Measurements from ENCODE around the gene FOSL2.

Gene FOSL2

DNA sequence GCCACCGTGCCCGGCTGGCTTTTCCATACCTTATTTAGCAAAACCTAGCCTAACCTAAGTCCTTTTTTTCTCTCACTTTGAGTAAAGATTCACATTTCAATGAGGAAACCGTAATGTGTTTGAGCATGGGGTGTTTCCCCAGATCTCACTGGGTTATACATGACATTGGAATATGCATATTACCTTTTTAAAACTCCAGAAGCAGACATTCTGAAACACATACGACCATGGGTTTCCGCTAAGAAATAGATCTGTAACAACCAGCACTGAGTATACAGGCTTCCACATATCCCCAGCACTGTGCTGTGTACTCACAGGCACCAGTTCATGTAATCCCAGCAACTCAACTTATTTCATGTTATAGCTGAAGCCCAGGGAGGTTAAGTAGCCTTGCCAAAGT is 41.0 kb upstream of the FOSL2 start:
- H3K4me3 ChIP-seq (ENCODE audit: low read length) = no peak overlapping the region
- TF ChIP-seq ZNF274 (IDR thresholded peaks at IDR 0.05; ENCODE audit: low read depth, low read length) = no peak

DNA sequence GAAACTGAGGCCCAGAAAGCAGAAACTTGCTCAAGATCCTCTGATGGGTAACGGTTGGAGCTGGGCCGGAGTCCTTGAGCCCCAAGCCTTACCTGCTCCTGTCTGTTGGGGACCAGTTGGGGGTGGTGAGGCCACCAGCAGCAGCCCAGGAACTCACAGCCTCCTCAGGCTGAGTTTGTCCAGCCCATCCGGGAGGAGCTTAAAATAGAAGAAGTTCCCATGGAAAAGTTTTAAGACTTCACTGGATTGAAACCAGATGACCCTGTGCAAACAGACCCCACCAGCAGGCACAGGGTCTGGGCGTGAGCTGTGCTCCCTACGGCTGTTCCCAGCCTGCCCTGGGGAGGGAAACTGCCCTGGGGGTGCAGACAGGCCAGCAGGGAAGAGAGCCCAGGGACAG is 40.6 kb upstream of the FOSL2 start:
- no peak for TF ChIP-seq ZNF274 (IDR thresholded peaks at IDR 0.05; ENCODE audit: low read depth, low read length)
- H3K4me3 ChIP-seq (ENCODE audit: low read length) = no peak overlapping the region

DNA sequence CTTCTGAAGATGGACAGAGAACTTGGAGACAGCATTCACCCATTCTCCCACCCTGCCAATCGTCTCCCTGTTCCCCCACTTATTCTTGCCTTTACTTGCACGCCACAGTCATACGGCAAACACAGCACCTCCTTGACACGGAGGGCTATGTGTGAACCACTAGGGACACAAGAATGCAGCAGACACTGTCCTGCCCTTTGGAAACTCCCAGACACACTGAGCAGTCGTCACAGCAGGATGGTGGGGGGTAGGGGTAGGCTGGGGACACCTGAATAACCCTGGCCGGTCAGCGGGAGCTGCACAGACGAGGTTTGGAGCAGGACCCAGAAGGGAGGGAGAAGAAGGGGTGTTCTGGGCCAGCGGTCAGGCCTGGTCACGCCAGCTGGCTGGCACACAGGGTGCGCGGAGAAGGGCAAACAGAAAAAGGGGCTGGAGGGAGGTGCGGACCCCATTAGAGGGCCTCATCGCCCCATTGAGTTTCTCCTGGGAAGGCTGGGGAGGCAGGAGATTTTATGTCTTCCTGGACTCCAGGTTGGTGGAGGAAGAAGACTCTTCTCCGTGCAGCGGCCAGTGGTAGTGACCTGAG is 40.0 kb upstream of the FOSL2 start:
- no peak overlapping the region for H3K4me3 ChIP-seq (ENCODE audit: low read length)
- no peak for TF ChIP-seq ZNF274 (IDR thresholded peaks at IDR 0.05; ENCODE audit: low read depth, low read length)

DNA sequence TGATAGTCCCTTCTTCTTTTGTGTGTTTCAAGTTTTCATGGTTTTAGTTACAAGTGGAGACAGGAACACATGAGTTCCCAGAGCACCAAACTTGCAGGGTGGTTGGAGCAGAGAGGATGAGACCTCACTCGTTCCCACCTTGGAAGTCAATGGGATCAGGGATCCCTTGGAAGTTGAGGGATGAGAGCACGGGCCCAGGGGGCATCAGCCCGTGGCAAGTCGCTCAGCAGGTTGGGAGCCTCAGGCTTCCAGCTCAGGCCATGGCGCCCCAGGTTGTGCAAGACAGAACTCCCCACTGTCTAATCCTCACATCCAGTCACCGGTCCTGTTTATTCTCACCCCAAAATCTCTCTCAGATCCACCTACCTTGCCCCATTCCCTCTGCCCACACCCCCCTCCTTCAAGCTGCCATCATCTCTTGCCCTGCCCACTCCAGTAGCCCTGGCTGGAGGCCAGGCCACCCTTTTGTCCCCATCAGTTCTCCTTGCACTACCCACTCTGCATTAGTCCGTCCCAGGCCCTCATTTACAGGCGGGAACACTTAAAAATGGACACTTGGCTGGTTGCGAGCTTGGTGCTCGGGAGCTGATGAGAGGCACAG is 37.6 kb upstream of the FOSL2 start:
- TF ChIP-seq ZNF274 (IDR thresholded peaks at IDR 0.05; ENCODE audit: low read depth, low read length) = no peak
- H3K4me3 ChIP-seq (ENCODE audit: low read length) = no peak overlapping the region

- no peak overlapping the region for H3K4me3 ChIP-seq (ENCODE audit: low read length)
Measured at GRCh38 chr2:28355521-28356094, 37.0 kb upstream of the FOSL2 start.

GRCh38 chr2:28356095-28356911 is 36.4 kb upstream of the FOSL2 start:
- TF ChIP-seq ZNF274 (IDR thresholded peaks at IDR 0.05; ENCODE audit: low read depth, low read length) = no peak
- H3K4me3 ChIP-seq (ENCODE audit: low read length) = no peak overlapping the region

More at GRCh38 chr2:28355521-28356094, 37.0 kb upstream of the FOSL2 start:
- no peak for TF ChIP-seq ZNF274 (IDR thresholded peaks at IDR 0.05; ENCODE audit: low read depth, low read length)

DNA sequence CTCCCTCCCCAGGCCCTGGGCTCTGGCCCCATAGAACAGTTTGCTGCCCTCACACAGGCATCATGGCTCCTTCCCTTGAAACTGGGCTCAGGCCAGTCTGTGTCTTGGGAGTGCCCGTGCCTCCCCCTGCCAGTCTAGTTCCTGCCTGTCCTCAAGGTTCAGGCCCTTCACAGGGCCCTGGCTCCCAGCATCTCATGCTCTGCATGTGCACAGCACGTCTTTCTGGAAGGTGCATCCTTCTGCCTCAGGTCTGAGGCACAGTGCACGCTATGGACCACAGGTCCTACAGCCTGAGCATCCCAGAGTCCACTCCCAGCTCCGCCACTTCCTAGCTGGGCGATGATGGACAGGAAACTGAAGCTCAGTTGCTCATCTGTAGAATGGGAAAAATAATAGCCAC is 35.6 kb upstream of the FOSL2 start:
- TF ChIP-seq ZNF274 (IDR thresholded peaks at IDR 0.05; ENCODE audit: low read depth, low read length) = no peak
- H3K4me3 ChIP-seq (ENCODE audit: low read length) = no peak overlapping the region

- TF ChIP-seq ZNF274 (IDR thresholded peaks at IDR 0.05; ENCODE audit: low read depth, low read length) = no peak
Measured at GRCh38 chr2:28357948-28358667, 34.5 kb upstream of the FOSL2 start.

GRCh38 chr2:28358668-28359201 is 33.9 kb upstream of the FOSL2 start:
- H3K4me3 ChIP-seq (ENCODE audit: low read length) = no peak overlapping the region
- TF ChIP-seq ZNF274 (IDR thresholded peaks at IDR 0.05; ENCODE audit: low read depth, low read length) = no peak

More at GRCh38 chr2:28357948-28358667, 34.5 kb upstream of the FOSL2 start:
- no peak overlapping the region for H3K4me3 ChIP-seq (ENCODE audit: low read length)

DNA sequence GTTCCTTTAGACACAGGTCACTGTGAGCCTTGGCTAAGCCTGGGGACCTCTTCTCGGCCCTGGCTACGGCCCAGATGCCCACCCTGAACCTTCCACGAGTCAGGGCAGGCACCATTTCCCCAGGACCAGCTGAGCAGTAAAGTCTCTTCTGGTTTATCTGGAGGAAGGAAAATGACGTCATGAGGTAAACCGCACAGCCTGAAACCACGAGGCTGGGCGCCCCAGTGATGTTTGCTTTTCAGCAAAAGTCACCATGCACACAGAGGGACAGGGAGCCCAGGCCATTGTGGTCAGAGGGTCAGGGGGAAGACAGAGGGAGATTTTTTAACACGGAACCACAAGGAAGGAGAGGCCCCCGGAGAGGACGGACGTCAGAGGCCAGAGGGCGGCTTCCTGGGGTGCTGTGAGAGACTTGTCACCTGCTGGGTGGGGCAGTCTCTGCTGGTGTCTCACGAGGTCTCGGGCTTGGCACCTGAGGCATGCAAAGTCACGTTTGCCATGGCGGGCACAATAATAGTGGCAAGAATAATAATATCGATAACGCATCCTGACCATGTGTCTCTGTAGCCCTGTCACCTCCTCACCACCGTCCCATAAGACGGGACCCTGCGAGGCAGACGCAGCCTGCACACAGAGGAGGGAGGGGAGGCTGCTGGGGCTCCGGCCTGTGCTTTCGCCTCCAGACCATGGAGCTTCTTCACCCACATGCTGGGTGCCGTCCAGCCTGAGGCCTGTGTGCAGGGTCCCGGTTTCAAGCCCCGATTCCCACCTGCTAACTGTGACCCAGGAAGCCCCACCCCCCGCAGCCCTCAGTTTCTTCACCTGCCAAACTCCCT is 33.2 kb upstream of the FOSL2 start:
- H3K4me3 ChIP-seq (ENCODE audit: low read length) = no peak overlapping the region
- no peak for TF ChIP-seq ZNF274 (IDR thresholded peaks at IDR 0.05; ENCODE audit: low read depth, low read length)

DNA sequence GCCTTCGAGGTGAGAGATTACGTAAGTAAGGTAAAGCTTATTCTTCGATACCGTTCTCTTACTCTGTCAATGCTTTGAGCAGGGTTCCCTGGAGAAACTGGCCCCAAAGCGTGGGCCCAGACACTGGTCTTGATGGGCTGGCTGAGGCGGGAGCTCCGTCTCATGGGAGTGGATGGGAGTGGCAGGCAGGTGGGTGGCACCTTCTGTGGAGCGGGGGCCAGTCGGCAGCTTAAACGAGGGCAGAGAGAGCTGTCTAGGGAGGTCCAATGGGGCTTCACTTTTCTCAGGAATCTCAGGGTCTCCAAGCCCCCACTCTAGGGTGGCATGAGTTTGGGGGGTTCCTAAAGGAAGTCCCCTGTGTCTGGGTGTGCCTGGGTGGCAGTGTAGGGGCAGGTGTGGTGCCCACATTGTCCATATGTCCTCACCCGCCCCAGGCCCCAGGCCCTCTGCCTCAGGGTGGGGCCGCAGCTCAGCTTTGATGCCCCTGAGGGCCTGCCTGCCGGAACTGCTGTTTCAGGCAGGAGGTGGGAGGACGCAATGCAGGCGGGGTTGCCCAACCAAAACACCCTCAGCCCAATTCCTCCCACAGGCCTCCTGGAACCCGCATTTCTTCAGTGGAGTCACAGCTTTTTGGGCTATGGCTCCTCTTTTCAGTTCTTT is 32.5 kb upstream of the FOSL2 start:
- H3K4me3 ChIP-seq (ENCODE audit: low read length) = no peak overlapping the region
- TF ChIP-seq ZNF274 (IDR thresholded peaks at IDR 0.05; ENCODE audit: low read depth, low read length) = no peak

- TF ChIP-seq ZNF274 (IDR thresholded peaks at IDR 0.05; ENCODE audit: low read depth, low read length) = no peak
- H3K4me3 ChIP-seq (ENCODE audit: low read length) = no peak overlapping the region
Measured at GRCh38 chr2:28360718-28361293, 31.9 kb upstream of the FOSL2 start.

All from GM08714 (cell line).